SK-N-SH (cell line): ENCODE data around the gene ZBTB16. TPM values are rescaled to one million over a fixed set of nuclear protein-coding genes. Genes with fewer than 3 reads are reported as not detected.

Experiments used
- CTCF ChIA-PET: fragments of 300-600, 350-600 bp; formaldehyde crosslinking; extraction: SDS; loops from one replicate; lab custom pipeline; 2021; lab: Yijun Ruan, JAX
- POLR2A ChIA-PET: fragments of 350-600 bp; sonication (Branson Sonifier 250); formaldehyde crosslinking; extraction: SDS; loops from one replicate; lab custom pipeline; 2020; ENCODE audit warnings: antibody characterized with exemption, inconsistent platforms; lab: Yijun Ruan, JAX
- DNase-seq: peaks from one replicate; pipeline ENCODE4 v3.0.0; 2012
- H2AFZ ChIP-seq: fragments of 200-600 bp; sonication (generic); 2 replicates; pipeline ENCODE4 v1.8.1; 2016; ENCODE audit warnings: antibody characterized with exemption, mild to moderate bottlenecking, low read depth
- H3F3A ChIP-seq: fragments of 200-600 bp; sonication (generic); replicated peaks from 2 replicates; pipeline ENCODE3; 2016; ENCODE audit warnings: antibody characterized with exemption, mild to moderate bottlenecking; ENCODE audit not compliant: insufficient read depth
- H3K27ac ChIP-seq, 2 experiments: fragments of 200-500 bp in 1 of 2; fragments of 200-600 bp in 1 of 2; sonication (Bioruptor generic) in 1 of 2; sonication (generic), shearing (Covaris generic) in 1 of 2; 2 replicates each; pipeline versions ENCODE4 v1.5.1 to v1.6.1; 2014 to 2016; ENCODE audit warnings: low read depth in 2 of 2, inconsistent platforms in 1 of 2, low read length in 1 of 2, mild to moderate bottlenecking in 1 of 2, mixed read lengths in 1 of 2
- H3K27me3 ChIP-seq: fragments of 200-600 bp; sonication (generic), shearing (Covaris generic); 2 replicates; pipeline ENCODE4 v1.6.1; 2016; ENCODE audit warnings: mixed run types; ENCODE audit not compliant: insufficient read depth
- H3K36me3 ChIP-seq, 2 experiments: fragments of 200-500 bp in 1 of 2; fragments of 200-600 bp in 1 of 2; sonication (Bioruptor generic) in 1 of 2; sonication (generic) in 1 of 2; replicated peaks in 1 of 2; 2 replicates each; pipeline versions ENCODE3 to v1.5.1; 2014 to 2016; ENCODE audit warnings: low read length in 1 of 2, mild to moderate bottlenecking in 1 of 2; ENCODE audit not compliant: insufficient read depth in 2 of 2, control insufficient read depth in 1 of 2
- H3K4me1 ChIP-seq, 2 experiments: fragments of 200-500 bp in 1 of 2; fragments of 200-600 bp in 1 of 2; sonication (Bioruptor generic) in 1 of 2; sonication (generic), shearing (Covaris generic) in 1 of 2; 2 replicates each; pipeline versions ENCODE4 v1.5.1 to v1.6.1; 2014 to 2016; ENCODE audit warnings: low read depth in 1 of 2, low read length in 1 of 2, mixed run types in 1 of 2; ENCODE audit not compliant: insufficient read depth in 2 of 2, control insufficient read depth in 1 of 2
- H3K4me2 ChIP-seq: fragments of 200-600 bp; sonication (generic), shearing (Covaris generic); 2 replicates; pipeline ENCODE4 v1.6.1; 2017; ENCODE audit warnings: mixed run types
- H3K4me3 ChIP-seq, 2 experiments: fragments of 200-500 bp in 1 of 2; fragments of 200-600 bp in 1 of 2; sonication (Bioruptor generic) in 1 of 2; sonication (generic), shearing (Covaris generic) in 1 of 2; 2 replicates each; pipeline versions ENCODE4 v1.5.1 to v1.8.1; 2014 to 2016; ENCODE audit warnings: low read depth in 2 of 2, inconsistent platforms in 1 of 2, low read length in 1 of 2, mild to moderate bottlenecking in 1 of 2, mixed read lengths in 1 of 2, moderate library complexity in 1 of 2
- H3K79me2 ChIP-seq: fragments of 200-600 bp; sonication (generic); 2 replicates; pipeline ENCODE4 v1.8.1; 2017; ENCODE audit warnings: mild to moderate bottlenecking; ENCODE audit not compliant: insufficient read depth
- H3K9ac ChIP-seq: fragments of 200-600 bp; sonication (generic); 2 replicates; pipeline ENCODE4 v1.6.1; 2017; ENCODE audit warnings: mixed run types
- H3K9me2 ChIP-seq: fragments of 200-600 bp; sonication (generic); 2 replicates; pipeline ENCODE4 v1.6.1; 2017; ENCODE audit warnings: mixed run types
- H3K9me3 ChIP-seq: fragments of 200-600 bp; sonication (generic); 2 replicates; pipeline ENCODE4 v1.6.1; 2017; ENCODE audit warnings: mixed run types, mild to moderate bottlenecking, moderate library complexity
- H4K20me1 ChIP-seq: fragments of 200-600 bp; sonication (generic); 2 replicates; pipeline ENCODE4 v1.6.1; 2017; ENCODE audit warnings: mild to moderate bottlenecking, mixed run types; ENCODE audit not compliant: insufficient read depth
- ELF1 ChIP-seq: IDR thresholded peaks from 2 replicates; pipeline ENCODE4 v1.4.0; 2012
- EP300 ChIP-seq, 2 experiments: IDR thresholded peaks; 2 replicates each; pipeline versions ENCODE4 v1.4.0 to v1.6.1; 2012; ENCODE audit warnings: borderline replicate concordance in 1 of 2, low read depth in 1 of 2, low read length in 1 of 2
- FOSL2 ChIP-seq: IDR thresholded peaks from 2 replicates; pipeline ENCODE4 v1.4.0; 2012; ENCODE audit warnings: low read depth, mild to moderate bottlenecking, moderate library complexity, borderline replicate concordance
- GATA2 ChIP-seq: sonication (generic); formaldehyde crosslinking; IDR thresholded peaks from 2 replicates; pipeline ENCODE4 v1.5.0; 2020; ENCODE audit warnings: mild to moderate bottlenecking, missing genetic modification reagents
- JUND ChIP-seq: IDR thresholded peaks from 2 replicates; pipeline ENCODE4 v1.4.0; 2012
- NFIC ChIP-seq: IDR thresholded peaks from 2 replicates; pipeline ENCODE4 v1.4.0; 2012; ENCODE audit warnings: borderline replicate concordance
- POLR2AphosphoS5 ChIP-seq: IDR thresholded peaks from 2 replicates; pipeline ENCODE4 v1.6.1; 2012; ENCODE audit warnings: low read depth, low read length
- RAD21 ChIP-seq: IDR thresholded peaks from 2 replicates; pipeline ENCODE4 v1.6.1; 2012; ENCODE audit warnings: mild to moderate bottlenecking, low read length
- TAF1 ChIP-seq: IDR thresholded peaks from 2 replicates; pipeline ENCODE4 v1.6.1; 2012; ENCODE audit warnings: low read depth, mild to moderate bottlenecking, low read length, moderate library complexity, borderline replicate concordance
- TCF12 ChIP-seq: IDR thresholded peaks from 2 replicates; pipeline ENCODE4 v1.4.0; 2012
- TEAD4 ChIP-seq: IDR thresholded peaks from 2 replicates; pipeline ENCODE4 v1.4.0; 2012; ENCODE audit warnings: mild to moderate bottlenecking, borderline replicate concordance; ENCODE audit not compliant: insufficient read depth
- YY1 ChIP-seq: IDR thresholded peaks from 2 replicates; pipeline ENCODE4 v1.4.0; 2012; ENCODE audit warnings: low read depth, mild to moderate bottlenecking
- WGBS: methylation state at CpG from one replicate; pipeline ENCODE4 v1.1.6; 2017; ENCODE audit warnings: low lambda C conversion rate; 5-methylcytosine and 5-hydroxymethylcytosine counted together
- polyA plus RNA-seq, 3 experiments: library from polyadenylated mRNA; depleted of rRNA; stranded (reverse); fragments of >200 nt; gene quantifications; 2 replicates each; pipeline ENCODE4 v1.2.3, GENCODE V29; 2012
- TF ChIP-seq, protein P1 (sequence below): fragments of 200-600 bp; sonication (generic); IDR thresholded peaks from 2 replicates; pipeline ENCODE4 v1.6.1; 2017; ENCODE audit warnings: antibody characterized with exemption, mild to moderate bottlenecking, moderate library complexity
- TF ChIP-seq, protein P2 (sequence below): IDR thresholded peaks from 2 replicates; pipeline ENCODE4; 2012
- TF ChIP-seq, protein P3 (sequence below): IDR thresholded peaks from 2 replicates; pipeline ENCODE4 v1.4.0; 2012; ENCODE audit warnings: low read depth

ZBTB16 gene
- polyA plus RNA-seq, 1 of the 3 experiments (the other 2 are of a cell fraction): not detected

DNA sequence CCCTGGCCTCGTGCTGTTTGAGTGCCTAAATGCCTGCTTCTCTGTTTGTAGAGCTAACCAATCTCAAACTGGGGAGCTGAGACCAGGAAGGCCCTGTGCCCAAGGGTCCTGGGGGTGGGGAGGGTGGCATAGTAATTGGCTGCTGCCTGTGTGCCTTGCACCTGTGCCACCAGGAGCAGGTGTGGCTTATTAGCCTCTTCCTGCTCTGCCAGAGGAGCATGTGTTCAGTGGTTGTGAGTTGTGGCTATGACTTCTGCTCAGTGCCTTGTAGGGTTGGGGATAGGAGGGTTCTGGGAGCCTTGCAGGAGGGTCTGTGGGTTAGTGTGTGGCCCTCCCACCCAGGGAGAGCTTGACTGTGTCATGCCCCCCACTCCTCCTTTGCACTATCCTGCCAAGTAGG is 109.2 kb downstream of the ZBTB16 start:
- no peaks in the 10 kb centered on the region for H3K36me3 ChIP-seq
- TF ChIP-seq EP300 (IDR thresholded peaks at IDR 0.05; ENCODE audit: borderline replicate concordance in 1 of 2, low read depth in 1 of 2, low read length in 1 of 2) (no peak), JUND (no peak), TAF1 (no peak), ELF1 (no peak), GATA2 (CRISPR knock-in tag) (no peak), TCF12 (no peak), RAD21 (no peak)
- TF ChIP-seq, protein P1, sequence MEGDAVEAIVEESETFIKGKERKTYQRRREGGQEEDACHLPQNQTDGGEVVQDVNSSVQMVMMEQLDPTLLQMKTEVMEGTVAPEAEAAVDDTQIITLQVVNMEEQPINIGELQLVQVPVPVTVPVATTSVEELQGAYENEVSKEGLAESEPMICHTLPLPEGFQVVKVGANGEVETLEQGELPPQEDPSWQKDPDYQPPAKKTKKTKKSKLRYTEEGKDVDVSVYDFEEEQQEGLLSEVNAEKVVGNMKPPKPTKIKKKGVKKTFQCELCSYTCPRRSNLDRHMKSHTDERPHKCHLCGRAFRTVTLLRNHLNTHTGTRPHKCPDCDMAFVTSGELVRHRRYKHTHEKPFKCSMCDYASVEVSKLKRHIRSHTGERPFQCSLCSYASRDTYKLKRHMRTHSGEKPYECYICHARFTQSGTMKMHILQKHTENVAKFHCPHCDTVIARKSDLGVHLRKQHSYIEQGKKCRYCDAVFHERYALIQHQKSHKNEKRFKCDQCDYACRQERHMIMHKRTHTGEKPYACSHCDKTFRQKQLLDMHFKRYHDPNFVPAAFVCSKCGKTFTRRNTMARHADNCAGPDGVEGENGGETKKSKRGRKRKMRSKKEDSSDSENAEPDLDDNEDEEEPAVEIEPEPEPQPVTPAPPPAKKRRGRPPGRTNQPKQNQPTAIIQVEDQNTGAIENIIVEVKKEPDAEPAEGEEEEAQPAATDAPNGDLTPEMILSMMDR: no peak
- TF ChIP-seq, protein P2, sequence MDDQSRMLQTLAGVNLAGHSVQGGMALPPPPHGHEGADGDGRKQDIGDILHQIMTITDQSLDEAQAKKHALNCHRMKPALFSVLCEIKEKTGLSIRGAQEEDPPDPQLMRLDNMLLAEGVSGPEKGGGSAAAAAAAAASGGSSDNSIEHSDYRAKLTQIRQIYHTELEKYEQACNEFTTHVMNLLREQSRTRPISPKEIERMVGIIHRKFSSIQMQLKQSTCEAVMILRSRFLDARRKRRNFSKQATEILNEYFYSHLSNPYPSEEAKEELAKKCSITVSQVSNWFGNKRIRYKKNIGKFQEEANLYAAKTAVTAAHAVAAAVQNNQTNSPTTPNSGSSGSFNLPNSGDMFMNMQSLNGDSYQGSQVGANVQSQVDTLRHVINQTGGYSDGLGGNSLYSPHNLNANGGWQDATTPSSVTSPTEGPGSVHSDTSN: no peak
- ChIA-PET CTCF (interaction anchor here (1.2 to 1.6 kb wide), 2 partner anchors 12 to 93 kb away, joined by 3 to 6 read pairs; no protein-coding TSS in a partner anchor), POLR2A (no interaction called here)
- H2AFZ ChIP-seq: no peak overlapping the region
- H3K27ac ChIP-seq: no peak overlapping the region
- no peak overlapping the region for H3K4me2 ChIP-seq
- peaks cover 12 to 18% of the 10 kb centered on the region in 2 experiments; a peak in 3 of 4 replicates for H3K4me1 ChIP-seq
- H4K20me1 ChIP-seq: peaks cover 11% of the 10 kb centered on the region; the same call in 1 of the 2 replicates
- 43% methylated on average over 1 of the region's 1 CpG for WGBS
- H3K9me2 ChIP-seq: no peaks in the 10 kb centered on the region
- peaks cover 62% of the 10 kb centered on the region for H3K27me3 ChIP-seq
- no peaks in the 10 kb centered on the region for H3K9me3 ChIP-seq
- no peak overlapping the region for H3K9ac ChIP-seq
- H3K79me2 ChIP-seq: no peaks in the 10 kb centered on the region
- no peak overlapping the region for H3K4me3 ChIP-seq
- no peak for DNase-seq
- H3F3A ChIP-seq: no peaks in the 10 kb centered on the region

DNA sequence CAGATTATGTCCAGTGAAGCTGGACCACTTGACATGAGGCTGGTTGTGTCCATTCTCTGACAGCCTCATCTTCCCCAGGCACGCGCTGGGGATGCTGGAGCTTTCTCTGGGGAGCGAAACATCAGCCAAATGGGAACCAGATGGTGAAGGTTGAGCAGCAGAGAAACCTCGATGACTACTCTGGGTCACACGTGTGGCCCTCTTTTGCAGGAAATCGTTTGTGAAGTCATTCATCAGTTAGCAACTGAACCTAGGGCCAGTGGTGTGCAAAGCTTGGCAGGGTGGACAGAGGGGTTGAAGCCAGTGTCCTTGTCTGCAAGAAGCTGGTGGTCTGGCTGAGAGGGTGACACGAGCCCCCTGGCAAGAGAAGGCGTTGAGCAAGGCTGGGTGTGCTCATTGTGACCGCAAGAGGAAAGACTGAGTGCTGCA is 109.8 kb downstream of the ZBTB16 start:
- H3F3A ChIP-seq: no peaks in the 10 kb centered on the region
- CTCF ChIA-PET: interaction anchor here (1.2 to 2.7 kb wide), 6 partner anchors 12 to 273 kb away, joined by 3 to 9 read pairs (median 5); no protein-coding TSS in a partner anchor
- no peaks in the 10 kb centered on the region for H3K79me2 ChIP-seq
- H3K9ac ChIP-seq: no peak overlapping the region
- peaks cover 62% of the 10 kb centered on the region for H3K27me3 ChIP-seq
- no peak overlapping the region for H3K4me2 ChIP-seq
- H2AFZ ChIP-seq: no peak overlapping the region
- H3K9me2 ChIP-seq: no peaks in the 10 kb centered on the region
- no peaks in the 10 kb centered on the region for H3K9me3 ChIP-seq
- no peak for DNase-seq
- WGBS: 39% methylated on average over 6 of the region's 9 CpGs
- H3K27ac ChIP-seq: no peak overlapping the region
- POLR2A ChIA-PET: no interaction called here
- H4K20me1 ChIP-seq: peaks cover 11% of the 10 kb centered on the region; the same call in 1 of the 2 replicates
- peaks cover 5 to 15% of the 10 kb centered on the region in 2 experiments; a peak in 3 of 4 replicates for H3K4me1 ChIP-seq
- no peaks in the 10 kb centered on the region for H3K36me3 ChIP-seq
- TF ChIP-seq, protein P2: no peak
- TF ChIP-seq ELF1 (no peak), TEAD4 (no peak), POLR2AphosphoS5 (no peak), YY1 (no peak), NFIC (no peak), EP300 (IDR thresholded peaks at IDR 0.05; ENCODE audit: borderline replicate concordance in 1 of 2, low read depth in 1 of 2, low read length in 1 of 2) (no peak), FOSL2 (no peak)
- TF ChIP-seq, protein P3, sequence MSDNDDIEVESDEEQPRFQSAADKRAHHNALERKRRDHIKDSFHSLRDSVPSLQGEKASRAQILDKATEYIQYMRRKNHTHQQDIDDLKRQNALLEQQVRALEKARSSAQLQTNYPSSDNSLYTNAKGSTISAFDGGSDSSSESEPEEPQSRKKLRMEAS: no peak
- H3K4me3 ChIP-seq: no peak overlapping the region
